Adrenal gland (tissue), 5 donors: Measurements from ENCODE around the gene SSH3.

Source experiments
- CTCF ChIP-seq, 6 experiments: fragments of 450-650 bp in 4 of 6; fragments of 200-600 bp in 2 of 6; sonication (generic) in 1 of 6; IDR thresholded peaks; 1 replicate in 5 of 6; 2 replicates in 1 of 6; pipeline versions ENCODE4 v1.5.1 to v1.8.0; 2016 to 2021; ENCODE audit warnings: antibody characterized with exemption in 6 of 6, mild to moderate bottlenecking in 2 of 6, moderate library complexity in 1 of 6
- POLR2A ChIP-seq, 2 donors: fragments of 450-650 bp; IDR thresholded peaks; one replicate each; pipeline ENCODE4 v1.6.1; 2017; ENCODE audit warnings: antibody characterized with exemption in 2 of 2, mild to moderate bottlenecking in 2 of 2, moderate library complexity in 1 of 2
- donor health status: DM: no; HTN: no; CAD: no.

- TF ChIP-seq CTCF (IDR thresholded peaks at IDR 0.05) (peak in 3 of 6 experiments; percentile 23 to 63 (median 52)), POLR2A (IDR thresholded peaks at IDR 0.05) (peak; percentile 38 to 65)
These were observed 14.7 kb upstream of the SSH3 start for GRCh38 chr11:67288452-67289225.
